C4-2B (cell line): ENCODE data around the gene TSPAN4.

ENCODE experiments used
- ZFX ChIP-seq: fragments of 450-650 bp; IDR thresholded peaks from 2 replicates; pipeline ENCODE4 v1.6.1; 2017
- TF ChIP-seq, protein P1 (sequence below): fragments of 450-650 bp; conservative IDR thresholded peaks from 2 replicates; pipeline ENCODE4 v1.5.1; 2017; ENCODE audit warnings: mild to moderate bottlenecking

DNA sequence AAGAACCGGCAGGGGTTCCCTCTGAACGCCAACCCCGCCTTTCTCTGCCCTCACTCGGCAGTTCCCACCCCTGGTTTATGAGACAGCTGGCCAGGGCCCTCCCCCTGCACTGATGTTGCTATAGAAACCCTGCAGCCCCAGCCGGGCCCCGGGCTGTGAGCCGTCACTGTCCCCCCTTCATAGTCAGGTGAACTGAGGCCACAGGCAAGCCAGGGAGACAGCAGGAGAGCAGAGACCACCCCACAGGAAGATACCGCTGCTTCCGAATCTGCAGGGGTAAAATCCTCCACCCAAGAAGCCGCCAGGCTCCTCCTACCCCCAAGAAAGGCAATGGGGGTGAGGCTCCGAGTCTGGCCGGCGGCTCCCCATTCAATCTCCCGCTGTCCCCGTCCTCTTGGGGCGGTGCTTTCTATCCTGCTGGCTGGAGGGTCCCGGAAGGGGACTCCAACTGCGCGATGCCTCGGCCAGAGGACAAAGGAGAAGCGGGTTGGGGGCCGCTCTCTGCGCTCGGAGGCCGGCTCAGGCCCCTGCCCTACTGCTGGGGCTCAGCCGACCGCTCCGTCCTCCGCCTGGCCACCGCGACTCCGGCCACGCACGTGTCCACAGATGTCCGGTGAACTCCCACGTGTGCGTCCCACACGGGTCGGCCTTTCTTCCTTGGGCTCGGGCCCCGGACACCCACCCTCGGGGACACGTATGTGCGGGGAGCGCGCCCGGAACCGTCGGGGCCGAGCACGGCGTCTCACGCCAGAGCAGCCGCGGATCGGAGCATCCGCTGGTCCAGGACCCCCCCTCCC, 45.2 kb upstream of the TSPAN4 start:
- TF ChIP-seq, protein P1, sequence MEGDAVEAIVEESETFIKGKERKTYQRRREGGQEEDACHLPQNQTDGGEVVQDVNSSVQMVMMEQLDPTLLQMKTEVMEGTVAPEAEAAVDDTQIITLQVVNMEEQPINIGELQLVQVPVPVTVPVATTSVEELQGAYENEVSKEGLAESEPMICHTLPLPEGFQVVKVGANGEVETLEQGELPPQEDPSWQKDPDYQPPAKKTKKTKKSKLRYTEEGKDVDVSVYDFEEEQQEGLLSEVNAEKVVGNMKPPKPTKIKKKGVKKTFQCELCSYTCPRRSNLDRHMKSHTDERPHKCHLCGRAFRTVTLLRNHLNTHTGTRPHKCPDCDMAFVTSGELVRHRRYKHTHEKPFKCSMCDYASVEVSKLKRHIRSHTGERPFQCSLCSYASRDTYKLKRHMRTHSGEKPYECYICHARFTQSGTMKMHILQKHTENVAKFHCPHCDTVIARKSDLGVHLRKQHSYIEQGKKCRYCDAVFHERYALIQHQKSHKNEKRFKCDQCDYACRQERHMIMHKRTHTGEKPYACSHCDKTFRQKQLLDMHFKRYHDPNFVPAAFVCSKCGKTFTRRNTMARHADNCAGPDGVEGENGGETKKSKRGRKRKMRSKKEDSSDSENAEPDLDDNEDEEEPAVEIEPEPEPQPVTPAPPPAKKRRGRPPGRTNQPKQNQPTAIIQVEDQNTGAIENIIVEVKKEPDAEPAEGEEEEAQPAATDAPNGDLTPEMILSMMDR = no peak
- peak; percentile 67; the same call in 1 of the 2 replicates for TF ChIP-seq ZFX
